Gastroesophageal sphincter (tissue), 4 donors: ENCODE results near the gene KCNK4. TPM values are rescaled to one million over a fixed set of nuclear protein-coding genes. Genes with fewer than 3 reads are reported as not detected.
"Not testable (repeated sequence)": the region's sequence is repeated elsewhere in the genome, so short reads cannot be mapped to it uniquely, and the experiment has no call there.

ENCODE experiments used
- ATAC-seq: fragments of 150-250 bp; one replicate; pipeline ENCODE4 v1.9.1; 2016; ENCODE audit warnings: mild to moderate bottlenecking, moderate library complexity
- H3K27ac ChIP-seq, 4 donors: fragments of 200-600 bp; sonication (generic) in 3 of 4; 1 replicate in 3 of 4; 2 replicates in 1 of 4; pipeline ENCODE4 v1.5.1; 2016 to 2019
- H3K27me3 ChIP-seq: fragments of 200-600 bp; sonication (generic); one replicate; pipeline ENCODE4 v1.5.1; 2019
- H3K36me3 ChIP-seq, 2 donors: fragments of 200-600 bp; sonication (generic); one replicate each; pipeline ENCODE4 v1.5.1; 2019; ENCODE audit warnings: control low read depth in 1 of 2
- H3K4me1 ChIP-seq, 3 donors: fragments of 200-600 bp; sonication (generic); 1 replicate in 2 of 3; 2 replicates in 1 of 3; pipeline ENCODE4 v1.5.1; 2016 to 2019; ENCODE audit warnings: control low read depth in 2 of 3
- H3K4me3 ChIP-seq, 2 donors: fragments of 200-600 bp; sonication (generic); one replicate each; pipeline ENCODE4 v1.5.1; 2019; ENCODE audit warnings: mild to moderate bottlenecking in 1 of 2, moderate library complexity in 1 of 2
- H3K9me3 ChIP-seq, 3 donors: fragments of 200-600 bp; sonication (generic); one replicate each; pipeline ENCODE4 v1.5.1; 2017 to 2019; ENCODE audit warnings: control low read depth in 2 of 3
- CTCF ChIP-seq, 4 experiments: fragments of 200-600 bp in 2 of 4; fragments of 450-650 bp in 2 of 4; sonication (generic) in 1 of 4; IDR thresholded peaks; one replicate each; pipeline ENCODE4 v1.5.1; 2017 to 2019; ENCODE audit warnings: antibody characterized with exemption in 4 of 4, mild to moderate bottlenecking in 2 of 4, moderate library complexity in 2 of 4
- EP300 ChIP-seq: sonication (generic); formaldehyde crosslinking; IDR thresholded peaks from one replicate; pipeline ENCODE4 v1.6.1; 2017; ENCODE audit warnings: antibody characterized with exemption, mild to moderate bottlenecking
- POLR2A ChIP-seq, 2 donors: fragments of 450-650 bp; IDR thresholded peaks; one replicate each; pipeline ENCODE4 v1.6.1; 2017; ENCODE audit warnings: antibody characterized with exemption in 2 of 2, mild to moderate bottlenecking in 2 of 2, moderate library complexity in 1 of 2
- POLR2AphosphoS5 ChIP-seq: sonication (generic); formaldehyde crosslinking; IDR thresholded peaks from one replicate; pipeline ENCODE4 v1.6.1; 2017; ENCODE audit warnings: antibody characterized with exemption
- WGBS, 2 donors: methylation state at CpG; one replicate each; pipeline ENCODE4 v1.1.5; 2018; ENCODE audit warnings: low coverage in 1 of 2; 5-methylcytosine and 5-hydroxymethylcytosine counted together
- total RNA-seq, 4 donors: library from RNA; depleted of rRNA; stranded (reverse); fragments of >200 nt; gene quantifications; one replicate each; pipeline ENCODE4 v1.1.0, GENCODE V29; 2016

KCNK4 gene
- total RNA-seq, 4 donors from 2014 or later, result 0.31 TPM; not detected in 3

- peak; percentile 19 for ATAC-seq
- 0% methylated on average over 1 of the region's 71 CpGs; no CpG with 5 or more reads in 1 of the 2 donors for WGBS, 2 donors
- peaks cover 0 to 53% (median 16%) of the 10 kb centered on the region in 3 donors for H3K4me1 ChIP-seq
- peaks cover 23% of the 10 kb centered on the region for H3K27me3 ChIP-seq
- TF ChIP-seq POLR2AphosphoS5, result no peak
- peak in 2 of 4 experiments; percentile 14 to 50 for TF ChIP-seq CTCF (IDR thresholded peaks at IDR 0.05)
- TF ChIP-seq POLR2A (IDR thresholded peaks at IDR 0.05), result no peak
- no peak for TF ChIP-seq EP300
- peaks cover 0 to 7% of the 10 kb centered on the region in 2 donors for H3K36me3 ChIP-seq
- peak overlapping the region; percentile 75 to 96 (median 92) for H3K27ac ChIP-seq
- H3K9me3 ChIP-seq, result no peaks in the 10 kb centered on the region
- H3K4me3 ChIP-seq, result peak overlapping the region; percentile 68 to 85
Measured at GRCh38 chr11:64305691-64306562, 14.8 kb downstream of the KCNK4 start.

GRCh38 chr11:64306563-64306875, 15.4 kb downstream of the KCNK4 start:
- H3K9me3 ChIP-seq, result no peaks in the 10 kb centered on the region
- no peak for ATAC-seq
- peak overlapping the region in 3 of 4 donors; percentile 88 to 96 (median 96) for H3K27ac ChIP-seq
- H3K4me3 ChIP-seq, result peak overlapping the region; percentile 68 to 85
- TF ChIP-seq EP300 (no peak), CTCF (IDR thresholded peaks at IDR 0.05) (no peak), POLR2AphosphoS5 (no peak), POLR2A (IDR thresholded peaks at IDR 0.05) (no peak)
- WGBS, 2 donors, result 7 to 40% methylated on average over 1 to 5 of the region's 9 CpGs
- peaks cover 20% of the 10 kb centered on the region for H3K27me3 ChIP-seq
- H3K4me1 ChIP-seq, result peaks cover 0 to 47% (median 16%) of the 10 kb centered on the region in 3 donors
- H3K36me3 ChIP-seq, result peaks cover 0 to 7% of the 10 kb centered on the region in 2 donors

GRCh38 chr11:64306876-64307622, 15.9 kb downstream of the KCNK4 start:
- peak overlapping the region in 1 of 2 donors; percentile 85 for H3K4me3 ChIP-seq
- WGBS, 2 donors, result no CpG with 5 or more reads among the region's 15 CpGs
- peaks cover 0 to 43% (median 16%) of the 10 kb centered on the region in 3 donors for H3K4me1 ChIP-seq
- peak overlapping the region in 3 of 4 donors; percentile 88 to 96 (median 96) for H3K27ac ChIP-seq
- peaks cover 14% of the 10 kb centered on the region for H3K27me3 ChIP-seq
- ATAC-seq, result no peak
- H3K36me3 ChIP-seq, result peaks cover 0 to 7% of the 10 kb centered on the region in 2 donors
- no peaks in the 10 kb centered on the region for H3K9me3 ChIP-seq
- peak; percentile 39 for TF ChIP-seq POLR2AphosphoS5
- no peak for TF ChIP-seq CTCF (IDR thresholded peaks at IDR 0.05)

GRCh38 chr11:64307795-64308194, 16.7 kb downstream of the KCNK4 start:
- H3K27ac ChIP-seq, result peak overlapping the region in 1 of 4 donors; percentile 96
- not testable (repeated sequence) for H3K9me3 ChIP-seq, H3K36me3 ChIP-seq, H3K4me3 ChIP-seq, ATAC-seq, H3K27me3 ChIP-seq
- 97% methylated on average over 5 of the region's 5 CpGs; no CpG with 5 or more reads in 1 of the 2 donors for WGBS, 2 donors
- peaks cover 0 to 50% (median 16%) of the 10 kb centered on the region in 3 donors for H3K4me1 ChIP-seq

GRCh38 chr11:64312947-64313346, 21.8 kb downstream of the KCNK4 start:
- TF ChIP-seq POLR2A (IDR thresholded peaks at IDR 0.05), result no peak
- TF ChIP-seq POLR2AphosphoS5, result no peak
- no peak for TF ChIP-seq EP300
- TF ChIP-seq CTCF (IDR thresholded peaks at IDR 0.05), result no peak
- ATAC-seq, result no peak
- Histone ChIP-seq H3K9me3 (no peaks in the 10 kb centered on the region), H3K4me1 (peaks cover 0 to 47% (median 7%) of the 10 kb centered on the region in 3 donors), H3K36me3 (peaks cover 0 to 34% of the 10 kb centered on the region in 2 donors), H3K4me3 (no peak overlapping the region), H3K27ac (peak overlapping the region in 3 of 4 donors; percentile 66 to 73 (median 71)), H3K27me3 (no peaks in the 10 kb centered on the region)
- 83 to 91% methylated on average over 1 to 10 of the region's 10 CpGs for WGBS, 2 donors
